ENCODE results near the gene TRMT13.

DNA sequence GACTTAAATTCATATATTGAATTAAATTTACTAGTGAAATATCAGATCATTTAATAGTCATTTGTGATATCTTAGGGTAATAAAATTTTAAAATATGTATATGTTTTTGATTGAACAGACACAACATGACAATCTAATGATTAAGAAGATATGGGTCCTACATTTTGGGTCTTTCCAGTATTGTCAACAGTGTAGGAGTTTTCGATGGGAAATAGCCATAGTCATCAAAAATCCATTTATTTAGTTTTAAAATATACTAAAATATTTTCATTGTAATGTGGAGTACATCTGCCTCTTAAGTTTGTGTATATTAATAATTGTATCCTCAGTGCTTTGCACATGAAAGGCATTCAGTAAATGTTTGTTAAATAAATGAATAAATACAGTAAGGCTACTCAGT is 14.0 kb downstream of the TRMT13 start:
- TF ChIP-seq GABPA (IDR thresholded peaks at IDR 0.05; ENCODE audit: low read depth) (no peak), POLR2AphosphoS5 (IDR thresholded peaks at IDR 0.05; ENCODE audit: low read depth) (no peak), SPI1 (IDR thresholded peaks at IDR 0.05; ENCODE audit: borderline replicate concordance, low read depth) (no peak)
- TF ChIP-seq, protein P1, sequence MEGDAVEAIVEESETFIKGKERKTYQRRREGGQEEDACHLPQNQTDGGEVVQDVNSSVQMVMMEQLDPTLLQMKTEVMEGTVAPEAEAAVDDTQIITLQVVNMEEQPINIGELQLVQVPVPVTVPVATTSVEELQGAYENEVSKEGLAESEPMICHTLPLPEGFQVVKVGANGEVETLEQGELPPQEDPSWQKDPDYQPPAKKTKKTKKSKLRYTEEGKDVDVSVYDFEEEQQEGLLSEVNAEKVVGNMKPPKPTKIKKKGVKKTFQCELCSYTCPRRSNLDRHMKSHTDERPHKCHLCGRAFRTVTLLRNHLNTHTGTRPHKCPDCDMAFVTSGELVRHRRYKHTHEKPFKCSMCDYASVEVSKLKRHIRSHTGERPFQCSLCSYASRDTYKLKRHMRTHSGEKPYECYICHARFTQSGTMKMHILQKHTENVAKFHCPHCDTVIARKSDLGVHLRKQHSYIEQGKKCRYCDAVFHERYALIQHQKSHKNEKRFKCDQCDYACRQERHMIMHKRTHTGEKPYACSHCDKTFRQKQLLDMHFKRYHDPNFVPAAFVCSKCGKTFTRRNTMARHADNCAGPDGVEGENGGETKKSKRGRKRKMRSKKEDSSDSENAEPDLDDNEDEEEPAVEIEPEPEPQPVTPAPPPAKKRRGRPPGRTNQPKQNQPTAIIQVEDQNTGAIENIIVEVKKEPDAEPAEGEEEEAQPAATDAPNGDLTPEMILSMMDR (IDR thresholded peaks at IDR 0.05; ENCODE audit: insufficient read depth, low read length), result no peak
- TF ChIP-seq, protein P2, sequence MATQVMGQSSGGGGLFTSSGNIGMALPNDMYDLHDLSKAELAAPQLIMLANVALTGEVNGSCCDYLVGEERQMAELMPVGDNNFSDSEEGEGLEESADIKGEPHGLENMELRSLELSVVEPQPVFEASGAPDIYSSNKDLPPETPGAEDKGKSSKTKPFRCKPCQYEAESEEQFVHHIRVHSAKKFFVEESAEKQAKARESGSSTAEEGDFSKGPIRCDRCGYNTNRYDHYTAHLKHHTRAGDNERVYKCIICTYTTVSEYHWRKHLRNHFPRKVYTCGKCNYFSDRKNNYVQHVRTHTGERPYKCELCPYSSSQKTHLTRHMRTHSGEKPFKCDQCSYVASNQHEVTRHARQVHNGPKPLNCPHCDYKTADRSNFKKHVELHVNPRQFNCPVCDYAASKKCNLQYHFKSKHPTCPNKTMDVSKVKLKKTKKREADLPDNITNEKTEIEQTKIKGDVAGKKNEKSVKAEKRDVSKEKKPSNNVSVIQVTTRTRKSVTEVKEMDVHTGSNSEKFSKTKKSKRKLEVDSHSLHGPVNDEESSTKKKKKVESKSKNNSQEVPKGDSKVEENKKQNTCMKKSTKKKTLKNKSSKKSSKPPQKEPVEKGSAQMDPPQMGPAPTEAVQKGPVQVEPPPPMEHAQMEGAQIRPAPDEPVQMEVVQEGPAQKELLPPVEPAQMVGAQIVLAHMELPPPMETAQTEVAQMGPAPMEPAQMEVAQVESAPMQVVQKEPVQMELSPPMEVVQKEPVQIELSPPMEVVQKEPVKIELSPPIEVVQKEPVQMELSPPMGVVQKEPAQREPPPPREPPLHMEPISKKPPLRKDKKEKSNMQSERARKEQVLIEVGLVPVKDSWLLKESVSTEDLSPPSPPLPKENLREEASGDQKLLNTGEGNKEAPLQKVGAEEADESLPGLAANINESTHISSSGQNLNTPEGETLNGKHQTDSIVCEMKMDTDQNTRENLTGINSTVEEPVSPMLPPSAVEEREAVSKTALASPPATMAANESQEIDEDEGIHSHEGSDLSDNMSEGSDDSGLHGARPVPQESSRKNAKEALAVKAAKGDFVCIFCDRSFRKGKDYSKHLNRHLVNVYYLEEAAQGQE (IDR thresholded peaks at IDR 0.05; ENCODE audit: insufficient replicate concordance, low read depth), result no peak

All from HL-60 (cell line).